ENCODE results near the gene LPAR2.
"Not testable (repeated sequence)": the region's sequence is repeated elsewhere in the genome, so short reads cannot be mapped to it uniquely, and the experiment has no call there.

Gene LPAR2

DNA sequence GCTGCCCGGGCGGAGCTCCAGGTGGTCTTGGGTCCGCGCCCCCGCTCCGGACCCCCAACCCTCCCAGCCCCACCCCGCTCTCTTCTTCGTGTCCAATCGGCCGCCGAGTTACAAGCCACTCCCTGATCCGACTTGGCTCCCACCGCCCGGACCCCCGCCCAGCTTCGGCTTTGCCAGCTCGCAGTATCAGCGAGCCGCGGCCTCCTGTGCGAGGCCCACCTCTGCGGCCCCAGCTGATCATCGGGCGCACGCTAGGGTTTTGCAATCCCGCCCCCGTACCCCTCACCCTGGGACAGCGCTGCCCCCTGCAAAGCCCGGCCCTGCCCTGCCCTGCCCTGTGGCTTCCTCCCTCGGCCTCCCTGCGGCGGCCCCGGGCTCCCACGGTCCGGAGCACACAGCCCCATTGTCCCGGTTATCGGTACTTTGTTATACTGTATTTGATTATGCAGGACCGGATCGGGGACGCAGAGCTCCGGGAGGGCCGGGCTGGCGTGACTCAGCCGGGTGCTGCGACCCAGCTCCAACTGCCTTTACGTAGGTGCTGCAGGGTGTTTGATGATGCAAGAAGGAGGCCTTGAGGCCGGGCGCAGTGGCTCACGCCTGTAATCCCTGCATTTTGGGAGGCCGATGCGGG lies 598 bp upstream of the LPAR2 start:
- peak; percentile 54 for DNase-seq

- DNase-seq, result no peak
Observed at GRCh38 chr19:19626516-19627472, 1.2 kb downstream of the LPAR2 start.

- DNase-seq, result no peak
Observed at GRCh38 chr19:19624032-19624570, 3.9 kb downstream of the LPAR2 start.

GRCh38 chr19:19623383-19623782 lies 4.6 kb downstream of the LPAR2 start:
- no peak for DNase-seq

DNA sequence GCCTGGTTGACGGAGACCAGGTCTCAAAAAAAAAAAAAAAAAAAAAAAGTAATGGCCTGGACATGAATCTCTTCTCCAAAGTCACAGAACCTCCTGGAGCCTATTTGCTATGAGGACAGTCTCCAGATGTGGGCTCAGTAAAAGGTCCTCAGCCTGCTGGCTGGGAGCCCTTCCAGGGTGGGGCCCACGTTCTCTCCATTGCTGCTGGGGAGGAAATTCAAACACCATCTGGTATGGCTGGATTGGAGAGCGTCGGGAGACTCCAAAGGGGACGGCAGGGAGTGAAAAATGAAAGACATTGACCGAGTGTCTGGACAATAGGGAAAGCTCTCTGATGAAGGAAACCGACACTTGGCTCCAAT lies 8.2 kb downstream of the LPAR2 start:
- no peak for DNase-seq

GRCh38 chr19:19619181-19619848 lies 8.7 kb downstream of the LPAR2 start:
- no peak for DNase-seq

DNA sequence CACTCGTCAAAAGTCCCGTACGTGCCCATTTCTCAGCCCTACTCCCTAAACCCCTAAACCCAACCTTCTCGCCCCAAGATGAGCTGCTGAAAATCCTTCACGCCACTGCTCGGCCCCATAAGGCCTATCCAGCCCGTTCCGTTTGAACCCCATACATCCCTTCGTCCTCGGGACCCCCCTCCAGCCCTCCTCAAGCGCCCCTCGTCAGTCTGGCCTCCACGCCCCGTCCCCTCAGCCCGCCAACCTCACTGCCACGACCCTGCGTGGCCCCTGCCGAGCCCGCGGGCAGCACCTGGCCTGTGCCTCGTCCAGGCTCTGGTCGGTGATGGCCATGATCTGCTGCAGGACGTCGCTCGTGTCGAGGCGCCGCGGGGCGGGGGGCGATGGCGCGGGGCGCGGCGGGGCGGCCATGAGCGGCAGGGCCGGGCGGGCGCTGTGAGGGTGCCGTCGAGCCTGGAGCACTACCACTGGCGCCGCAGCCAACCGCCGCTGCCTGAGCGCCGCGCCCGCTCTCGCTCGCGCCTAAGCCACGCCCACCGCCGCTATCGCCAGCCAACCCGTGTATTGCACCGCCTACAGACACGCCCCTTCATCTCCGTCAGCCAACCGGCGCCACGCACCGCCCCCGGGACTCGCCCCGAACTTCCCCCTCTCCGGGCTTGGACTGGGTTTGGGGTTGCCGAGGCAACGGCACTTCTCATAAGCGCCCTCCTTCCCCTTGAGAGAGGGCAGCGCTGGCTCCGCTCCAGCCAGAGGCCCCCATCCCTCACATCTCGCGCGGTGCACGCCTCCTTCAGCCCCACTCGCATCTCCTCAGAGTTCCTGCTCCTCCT lies 9.6 kb downstream of the LPAR2 start, which contains the start of gene PBX4:
TSS of gene PBX4 (minus strand) at position 469 of the 833 bp plus-strand sequence. CDS start at position 411, 58 bp downstream.
- DNase-seq, result peak; percentile 93

DNA sequence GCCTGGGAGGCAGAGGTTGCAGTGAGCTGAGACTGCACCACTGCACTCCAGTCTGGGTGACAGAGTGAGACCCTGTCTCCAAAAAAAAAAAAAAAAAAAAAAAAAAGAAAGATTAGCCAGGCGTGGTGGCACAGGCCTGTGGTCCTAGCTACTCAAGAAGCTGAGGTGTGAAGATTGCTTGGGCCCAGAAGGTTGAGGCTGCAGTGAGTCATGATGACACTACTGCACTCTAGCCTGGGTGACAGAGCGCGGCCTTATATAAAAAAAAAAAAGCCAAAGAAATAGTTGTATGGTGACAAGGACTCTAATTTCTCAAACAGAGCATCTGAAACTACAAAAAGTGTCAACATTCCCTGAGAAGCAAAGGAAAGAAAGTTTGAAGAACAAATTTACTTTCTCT lies 12.9 kb downstream of the LPAR2 start:
- no peak for DNase-seq

DNA sequence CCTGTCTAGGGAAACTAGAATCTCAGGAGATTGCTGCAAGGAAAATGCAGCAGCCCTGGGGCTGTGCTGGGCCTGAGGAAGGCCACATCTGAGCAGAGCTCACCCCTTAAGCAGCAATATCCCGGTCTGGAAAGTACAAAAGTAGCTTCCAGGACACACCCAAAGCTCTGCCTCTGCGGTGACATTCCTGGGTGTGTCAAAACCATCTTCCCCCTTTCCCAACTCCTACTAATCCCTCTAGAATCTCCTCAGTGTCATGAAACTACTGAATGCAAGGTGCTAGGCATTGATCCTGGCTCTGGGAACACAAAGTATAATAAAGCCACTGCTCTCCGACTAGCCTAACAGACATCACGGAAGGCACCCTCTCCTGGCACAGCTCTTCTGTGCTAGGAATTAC lies 14.5 kb downstream of the LPAR2 start:
- no peak for DNase-seq

GRCh38 chr19:19610376-19611202 lies 17.4 kb downstream of the LPAR2 start:
- no peak for DNase-seq

DNA sequence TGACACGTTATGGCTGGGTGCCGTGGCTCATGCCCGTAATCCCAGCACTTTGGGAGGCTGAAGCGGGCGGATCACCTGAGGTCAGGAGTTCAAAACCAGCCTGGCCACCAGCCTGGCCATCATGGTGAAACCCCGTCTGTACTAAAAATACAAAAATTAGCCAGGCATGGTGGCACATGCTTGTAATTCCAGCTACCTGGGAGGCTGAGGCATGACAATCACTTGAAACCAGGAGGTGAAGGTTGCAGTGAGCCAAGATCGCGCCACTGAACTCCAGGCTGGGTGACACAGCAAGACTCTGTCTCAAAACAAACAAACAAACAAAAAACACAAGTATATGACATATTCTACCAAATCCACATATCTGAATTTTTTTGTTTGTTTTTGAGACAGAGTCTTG lies 21.3 kb downstream of the LPAR2 start:
- DNase-seq, result not testable (repeated sequence)

DNA sequence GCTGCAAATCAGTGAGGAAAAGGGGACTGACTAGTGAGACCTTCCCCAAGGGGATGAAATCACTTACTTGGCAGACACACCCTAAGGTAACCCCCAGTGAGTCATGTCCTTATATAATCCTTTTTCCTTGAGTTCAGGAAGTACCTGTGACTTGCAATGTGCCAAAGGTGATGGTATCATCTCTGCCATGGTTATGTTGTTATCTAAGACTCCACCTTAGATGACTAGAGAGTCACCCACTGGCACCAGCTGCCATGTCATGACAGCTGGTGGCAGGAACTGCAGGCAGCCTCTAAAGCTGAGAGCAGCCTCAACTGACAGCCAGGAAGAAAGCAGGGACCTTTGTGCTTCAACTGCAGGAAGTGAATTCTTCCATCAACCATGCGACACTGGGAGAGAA lies 22.0 kb downstream of the LPAR2 start:
- peak; percentile 72 for DNase-seq

DNA sequence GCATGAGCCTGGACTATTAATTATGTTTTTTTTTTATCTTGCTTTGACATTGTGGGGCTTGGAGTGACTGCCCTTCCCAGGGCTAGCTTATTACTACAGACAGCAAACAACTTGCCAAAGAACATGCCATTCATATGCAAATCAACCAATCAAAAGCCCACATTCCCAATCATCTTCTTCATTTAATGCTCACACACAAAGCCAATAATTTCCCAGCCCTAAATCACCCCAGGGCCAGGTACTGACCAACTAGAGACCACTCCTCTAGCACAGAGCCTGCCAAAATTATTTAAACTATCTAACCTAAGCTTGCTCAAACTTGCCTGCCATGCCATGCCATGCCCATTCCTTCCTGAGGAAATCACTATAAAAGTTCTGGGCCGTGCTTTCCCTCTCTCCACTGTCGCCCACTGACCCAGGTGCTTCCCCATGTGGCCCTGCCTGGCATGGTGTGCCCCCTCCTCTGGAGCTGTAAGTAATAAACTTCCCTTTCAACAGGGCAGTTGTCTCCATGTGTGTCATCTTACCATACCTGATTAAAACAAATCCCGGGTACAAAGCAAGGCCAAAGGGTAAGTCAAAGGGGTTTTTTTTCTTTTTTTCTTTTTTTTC lies 25.2 kb downstream of the LPAR2 start:
- no peak for DNase-seq

GRCh38 chr19:19602136-19602712 lies 25.8 kb downstream of the LPAR2 start:
- no peak for DNase-seq

- DNase-seq, result no peak
Observed at GRCh38 chr19:19600793-19601330, 27.2 kb downstream of the LPAR2 start.

DNA sequence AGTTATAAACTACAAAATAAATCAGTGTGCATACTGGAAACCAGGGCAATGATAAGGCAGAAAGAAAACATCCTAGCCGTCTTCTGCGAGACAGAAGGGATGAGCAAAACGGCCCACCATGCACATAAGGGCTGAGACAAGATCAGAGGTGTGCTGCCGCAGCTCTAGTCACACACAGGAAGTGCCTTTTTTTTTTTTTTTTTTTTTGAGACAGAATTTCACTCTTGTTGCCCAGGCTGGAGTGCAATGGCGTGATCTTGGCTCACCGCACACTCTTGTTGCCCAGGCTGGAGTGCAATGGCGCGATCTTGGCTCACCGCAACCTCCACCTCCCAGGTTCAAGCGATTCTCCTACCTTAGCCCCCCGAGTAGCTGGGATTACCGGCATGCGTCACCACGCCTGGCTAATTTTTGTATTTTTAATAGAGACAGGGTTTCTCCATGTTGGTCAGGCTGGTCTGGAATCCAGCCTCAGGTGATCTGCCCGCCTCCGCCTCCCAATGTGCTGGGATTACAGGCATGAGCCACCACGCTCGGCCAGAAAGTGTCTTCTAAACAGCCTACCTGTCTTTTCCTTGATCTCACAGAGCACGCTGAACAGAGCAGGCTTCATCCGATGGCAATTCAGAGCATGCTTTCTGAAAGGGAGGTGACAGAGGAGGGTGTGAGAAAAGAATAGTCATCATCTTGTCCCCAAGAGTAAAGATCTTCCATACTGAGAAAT lies 29.1 kb downstream of the LPAR2 start:
- not testable (repeated sequence) for DNase-seq

DNA sequence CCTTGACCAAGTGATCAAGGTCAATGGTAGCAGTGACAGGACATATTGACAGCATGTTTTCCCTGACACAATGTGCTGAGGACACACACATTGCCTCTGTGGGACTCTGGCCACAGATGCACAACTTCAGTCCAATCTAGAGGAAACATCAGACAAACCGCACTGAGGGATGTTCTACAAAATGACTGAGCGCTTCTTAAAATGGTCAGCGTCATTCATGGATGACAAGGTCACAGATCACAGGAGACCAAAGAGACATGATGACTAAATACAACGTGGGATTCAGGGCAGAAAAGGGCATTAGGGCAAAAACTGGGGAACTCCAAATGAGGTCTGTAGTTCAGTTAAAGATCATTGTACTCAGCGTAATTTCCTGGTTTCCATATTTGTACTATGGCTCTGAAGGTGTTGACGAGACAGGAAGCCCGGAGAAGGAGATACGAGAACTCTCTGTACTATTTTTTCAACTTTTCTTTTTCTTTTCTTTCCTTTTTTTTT lies 30.2 kb downstream of the LPAR2 start:
- DNase-seq, result no peak

GRCh38 chr19:19595171-19595701 lies 32.8 kb downstream of the LPAR2 start:
- DNase-seq, result peak; percentile 23

- DNase-seq, result peak; percentile 88
Observed at GRCh38 chr19:19594381-19594780, 33.6 kb downstream of the LPAR2 start.

All from NCI-H1694 (cell line).